GM21717 (cell line): Measurements from ENCODE around the gene INHBE.
"Not testable (repeated sequence)": the region's sequence is repeated elsewhere in the genome, so short reads cannot be mapped to it uniquely, and the experiment has no call there.

Experiments used
- ATAC-seq: cut with Tn5 transposase; IDR thresholded peaks from one replicate; pipeline ENCODE4 v1.9.1; 2021; ENCODE audit warnings: mild to moderate bottlenecking, moderate library complexity; ENCODE audit not compliant: unreplicated experiment

INHBE gene, protein sequence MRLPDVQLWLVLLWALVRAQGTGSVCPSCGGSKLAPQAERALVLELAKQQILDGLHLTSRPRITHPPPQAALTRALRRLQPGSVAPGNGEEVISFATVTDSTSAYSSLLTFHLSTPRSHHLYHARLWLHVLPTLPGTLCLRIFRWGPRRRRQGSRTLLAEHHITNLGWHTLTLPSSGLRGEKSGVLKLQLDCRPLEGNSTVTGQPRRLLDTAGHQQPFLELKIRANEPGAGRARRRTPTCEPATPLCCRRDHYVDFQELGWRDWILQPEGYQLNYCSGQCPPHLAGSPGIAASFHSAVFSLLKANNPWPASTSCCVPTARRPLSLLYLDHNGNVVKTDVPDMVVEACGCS

DNA sequence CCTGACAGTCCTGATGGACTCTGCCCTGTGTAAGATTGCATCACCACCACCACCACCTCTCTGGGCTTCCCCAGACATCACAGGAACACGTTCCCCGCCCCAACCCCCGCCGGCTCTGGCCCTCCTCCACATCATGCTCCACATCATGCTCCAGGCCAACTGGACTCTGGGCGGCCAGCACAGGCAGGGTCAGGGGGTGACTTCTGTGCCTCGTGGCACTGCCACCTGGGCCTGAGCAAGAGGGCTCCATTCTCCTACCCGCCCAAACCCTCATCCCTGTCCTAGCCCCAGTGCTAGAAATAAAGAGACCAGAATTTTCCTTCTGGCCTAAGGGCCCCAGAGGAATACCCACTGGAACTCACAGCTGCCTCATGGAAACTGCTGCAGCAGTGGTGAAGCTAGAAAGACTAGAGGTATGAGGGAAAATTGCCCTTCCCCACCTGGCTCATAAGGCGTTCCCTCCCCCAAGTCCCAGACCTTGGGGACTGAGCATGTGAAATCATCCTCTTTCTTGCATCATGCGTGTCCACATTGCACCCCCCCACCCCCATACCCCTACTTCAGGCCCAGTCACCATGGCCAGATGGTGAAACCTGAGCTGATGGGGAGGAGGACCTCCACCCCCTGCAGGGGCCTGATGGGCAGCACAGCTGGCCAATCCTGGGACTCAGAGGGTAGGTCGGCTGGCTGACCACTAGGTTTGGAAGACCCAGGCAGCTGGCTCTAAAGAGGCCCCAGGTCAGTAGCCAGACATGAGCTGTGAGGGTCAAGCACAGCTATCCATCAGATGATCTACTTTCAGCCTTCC lies at the start of gene INHBE:
Gene INHBE (plus strand): TSS at position 742 of the 808 bp plus-strand sequence. CDS start 230 bp downstream, outside the sequence.
- ATAC-seq: no peak

DNA sequence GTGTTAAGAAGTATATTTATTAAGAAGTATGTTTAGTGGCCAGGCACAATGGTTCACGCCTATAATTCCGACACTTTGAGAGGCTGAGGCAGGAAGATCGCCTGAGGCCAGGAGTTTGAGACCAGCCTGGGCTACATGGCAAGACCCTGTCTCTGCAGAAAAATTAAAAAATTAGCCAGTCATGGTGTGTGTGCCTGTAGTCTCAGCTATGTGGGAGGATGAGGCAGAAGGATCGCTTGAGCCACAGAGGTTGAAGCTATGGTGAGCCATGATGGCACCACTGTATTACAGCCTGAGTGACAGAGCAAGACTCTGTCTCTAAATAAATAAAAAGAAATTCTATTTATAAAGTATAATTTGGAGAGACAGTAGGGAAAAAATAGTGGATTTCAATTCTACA lies 44.6 kb upstream of the INHBE start:
- ATAC-seq: no peak

DNA sequence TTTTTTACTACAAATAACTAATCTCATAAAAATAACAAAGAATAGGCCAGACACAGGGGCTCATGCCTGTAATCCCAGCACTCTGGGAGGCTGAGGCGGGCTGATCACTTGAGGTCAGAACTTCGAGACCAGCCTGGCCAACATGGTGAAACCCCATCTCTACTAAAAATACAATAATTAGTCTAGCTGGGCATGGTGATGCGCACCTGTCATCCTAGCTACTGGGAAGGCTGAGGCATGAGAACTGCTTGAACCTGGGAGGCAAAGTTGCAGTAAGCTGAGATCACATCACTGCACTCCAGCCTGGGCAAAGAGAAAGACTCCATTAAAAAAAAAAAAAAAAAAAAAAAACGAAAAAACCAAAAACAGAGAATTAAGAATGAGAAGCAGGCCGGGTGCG lies 40.9 kb upstream of the INHBE start:
- not testable (repeated sequence) for ATAC-seq

DNA sequence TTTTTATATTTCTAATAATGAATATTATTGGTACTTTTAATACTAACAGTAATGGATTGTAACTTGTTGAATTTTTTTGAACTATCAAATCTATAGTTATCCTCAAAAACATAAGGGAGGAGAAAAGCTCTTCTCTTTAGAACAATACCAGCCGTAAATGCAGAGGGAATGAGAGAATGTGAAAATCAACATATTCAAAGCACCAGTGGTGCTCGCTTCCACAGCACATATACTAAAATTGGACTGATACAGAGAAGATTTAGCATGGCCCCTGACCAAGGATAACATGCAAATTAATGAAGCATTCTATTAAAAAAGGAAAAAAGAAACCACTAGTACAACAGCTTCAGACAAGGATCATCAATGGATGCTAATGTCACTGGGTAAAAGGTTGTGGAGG lies 40.0 kb upstream of the INHBE start:
- ATAC-seq: no peak

DNA sequence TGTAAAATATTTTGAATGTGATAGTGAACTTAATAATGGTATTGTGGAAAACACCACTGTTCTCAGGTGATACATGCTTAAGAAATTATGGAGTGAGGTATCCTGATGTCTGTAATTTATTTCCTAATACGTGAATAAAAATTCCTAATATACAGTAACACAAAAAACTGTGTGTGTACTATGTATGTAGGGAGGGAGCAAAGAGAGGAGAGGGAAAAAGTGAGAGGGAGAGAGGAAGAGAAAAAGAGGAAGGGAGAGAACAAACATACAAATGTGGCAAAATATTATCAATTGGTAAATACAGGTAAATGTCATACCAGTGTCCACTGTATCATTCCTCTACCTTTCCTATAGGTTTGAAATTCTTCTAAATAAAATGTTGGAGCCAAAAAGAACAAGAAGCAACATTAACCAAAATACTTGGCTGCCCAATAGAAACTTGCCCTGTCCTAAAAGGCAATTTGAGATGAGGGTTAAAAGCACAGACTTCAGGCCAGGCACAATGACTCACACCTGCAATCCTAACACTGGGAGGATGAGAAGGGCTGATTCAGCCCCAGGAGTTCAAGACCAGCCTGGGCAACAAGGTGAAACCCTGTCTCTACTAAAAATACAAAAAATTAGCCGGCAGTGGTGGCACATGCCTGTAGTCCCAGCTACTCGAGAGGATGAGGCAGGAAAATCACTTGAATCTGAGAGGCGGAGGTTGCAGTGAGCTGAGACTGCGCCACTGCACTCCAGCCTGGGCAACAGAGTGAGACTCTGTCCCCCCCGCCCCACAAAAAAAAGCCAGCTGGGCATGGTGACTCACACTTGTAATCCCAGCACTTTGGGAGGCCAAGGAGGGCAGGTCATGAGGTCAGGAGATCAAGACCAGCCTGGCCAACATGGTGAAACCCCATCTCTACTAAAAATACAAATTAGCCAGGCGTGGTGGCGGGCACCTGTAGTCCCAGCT lies 38.8 kb upstream of the INHBE start:
- no peak for ATAC-seq

DNA sequence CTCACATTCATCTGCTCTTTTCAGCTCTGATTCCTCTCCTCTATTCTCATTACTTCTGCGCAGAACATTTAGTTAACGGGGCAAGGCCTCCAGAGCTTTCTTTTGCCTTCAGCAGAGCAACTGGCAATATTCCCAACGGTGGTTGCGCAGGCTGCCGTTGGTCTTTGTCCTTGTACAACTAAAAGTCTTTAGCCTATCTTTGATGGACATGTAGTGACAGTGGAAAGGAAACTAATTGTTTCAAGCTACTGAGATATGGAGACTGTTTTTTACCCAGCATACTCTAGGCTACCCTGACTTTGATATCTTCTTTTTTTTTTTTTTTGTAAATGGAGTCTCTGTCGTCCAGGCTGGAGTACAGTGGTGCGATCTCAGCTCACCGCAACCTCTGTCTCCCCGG lies 36.9 kb upstream of the INHBE start:
- ATAC-seq: no peak

DNA sequence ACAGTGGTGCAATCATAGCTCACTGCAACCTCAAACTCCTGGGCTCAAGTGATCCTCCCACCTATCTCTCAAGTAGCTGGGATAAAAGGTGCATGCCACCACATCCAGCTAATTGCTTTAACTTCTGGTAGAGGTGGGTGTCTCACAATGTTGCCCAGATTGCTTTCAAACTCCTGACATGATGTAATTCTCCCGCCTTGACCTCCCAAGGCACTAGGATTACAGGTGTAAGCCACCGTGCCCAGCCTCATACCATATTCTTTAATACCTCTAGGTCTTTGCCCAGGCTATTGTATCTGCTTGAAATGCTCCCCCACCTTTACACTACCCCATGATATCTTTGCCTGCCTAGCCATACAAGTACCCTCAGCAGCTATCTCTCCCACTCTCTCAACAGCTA lies 35.6 kb upstream of the INHBE start:
- no peak for ATAC-seq

DNA sequence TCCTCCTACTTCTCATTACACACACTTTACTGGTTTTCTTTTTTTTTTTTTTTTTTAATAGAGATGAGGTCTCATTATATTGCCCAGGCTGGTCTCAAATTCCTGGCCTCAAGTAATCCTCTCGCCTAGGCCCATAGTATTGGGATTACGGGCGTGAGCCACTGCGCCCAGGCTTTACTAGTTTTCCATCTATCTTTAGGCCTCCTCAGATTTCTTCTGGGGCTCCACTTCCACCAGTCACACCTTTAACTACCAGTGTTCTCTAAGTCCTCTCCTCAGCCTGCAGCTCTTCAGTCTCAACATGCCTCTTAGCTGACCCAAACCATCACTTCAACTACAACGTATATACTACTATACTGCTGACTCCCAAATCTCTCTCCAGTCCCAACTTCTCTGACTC lies 34.6 kb upstream of the INHBE start:
- ATAC-seq: no peak

DNA sequence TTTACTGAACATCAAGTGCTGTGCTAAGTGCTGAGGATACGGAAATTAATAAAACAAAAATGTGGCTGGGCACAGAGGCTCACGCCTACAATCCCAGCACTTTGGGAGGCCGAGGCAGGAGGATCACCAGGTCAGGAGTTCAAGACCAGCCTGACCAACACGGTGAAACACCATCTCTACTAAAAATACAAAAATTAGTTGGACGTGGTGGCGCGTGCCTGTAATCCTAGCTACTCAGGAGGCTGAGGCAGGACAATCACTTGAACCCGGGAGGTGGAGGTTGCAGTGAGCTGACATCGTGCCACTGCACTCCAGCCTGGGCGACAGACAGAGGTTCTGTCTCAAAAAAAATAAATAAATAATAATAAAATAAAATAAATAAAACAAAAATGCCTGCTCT lies 28.2 kb upstream of the INHBE start:
- ATAC-seq: not testable (repeated sequence)

DNA sequence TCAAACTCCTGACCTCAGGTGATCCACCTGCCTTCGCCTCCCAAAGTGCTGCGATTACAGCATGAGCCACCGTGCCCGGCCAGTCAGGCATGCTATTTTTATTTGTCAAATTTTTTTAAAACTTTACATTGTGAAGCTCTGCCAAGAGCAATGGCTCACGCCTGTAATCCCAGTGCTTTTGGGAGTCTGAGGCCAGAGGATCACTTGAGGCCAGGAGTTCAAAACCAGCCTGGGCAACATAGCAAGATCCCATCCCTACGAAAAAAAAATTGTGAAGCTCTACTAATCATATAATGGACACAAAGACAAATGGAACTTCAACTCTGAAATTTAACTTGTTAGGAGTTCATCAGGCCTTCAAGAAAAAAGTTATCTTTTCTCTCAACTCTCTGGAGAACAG lies 26.1 kb upstream of the INHBE start:
- ATAC-seq: no peak

DNA sequence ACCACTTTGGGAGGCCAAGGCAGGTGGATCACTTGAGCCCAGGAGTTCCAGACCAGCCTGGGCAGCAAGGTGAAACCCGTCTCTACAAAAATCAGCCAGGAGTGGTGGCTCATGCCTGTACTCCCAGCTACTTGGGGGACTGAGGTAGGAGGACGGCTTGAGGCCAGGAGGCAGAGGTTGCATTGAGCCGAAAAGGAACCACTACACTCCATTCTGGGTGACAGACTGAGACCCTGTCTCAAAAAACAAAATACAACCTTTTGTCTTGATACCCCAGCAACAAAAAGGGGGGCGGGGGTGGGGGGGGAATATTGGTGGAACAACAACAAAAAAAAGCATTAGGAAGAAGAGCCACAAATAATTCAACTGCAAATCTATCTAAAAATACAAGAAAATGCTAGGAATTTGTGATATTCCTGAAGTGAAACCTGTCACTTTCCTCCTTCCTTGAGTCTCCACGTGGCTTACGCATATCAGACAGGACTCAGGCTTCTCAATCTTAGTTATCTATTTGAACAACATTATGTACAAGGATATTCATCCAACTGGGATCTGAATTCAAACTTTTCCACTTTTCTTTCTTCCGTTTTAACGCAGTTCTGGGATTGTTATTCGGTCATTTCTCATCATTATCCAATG lies 25.5 kb upstream of the INHBE start:
- ATAC-seq: no peak

DNA sequence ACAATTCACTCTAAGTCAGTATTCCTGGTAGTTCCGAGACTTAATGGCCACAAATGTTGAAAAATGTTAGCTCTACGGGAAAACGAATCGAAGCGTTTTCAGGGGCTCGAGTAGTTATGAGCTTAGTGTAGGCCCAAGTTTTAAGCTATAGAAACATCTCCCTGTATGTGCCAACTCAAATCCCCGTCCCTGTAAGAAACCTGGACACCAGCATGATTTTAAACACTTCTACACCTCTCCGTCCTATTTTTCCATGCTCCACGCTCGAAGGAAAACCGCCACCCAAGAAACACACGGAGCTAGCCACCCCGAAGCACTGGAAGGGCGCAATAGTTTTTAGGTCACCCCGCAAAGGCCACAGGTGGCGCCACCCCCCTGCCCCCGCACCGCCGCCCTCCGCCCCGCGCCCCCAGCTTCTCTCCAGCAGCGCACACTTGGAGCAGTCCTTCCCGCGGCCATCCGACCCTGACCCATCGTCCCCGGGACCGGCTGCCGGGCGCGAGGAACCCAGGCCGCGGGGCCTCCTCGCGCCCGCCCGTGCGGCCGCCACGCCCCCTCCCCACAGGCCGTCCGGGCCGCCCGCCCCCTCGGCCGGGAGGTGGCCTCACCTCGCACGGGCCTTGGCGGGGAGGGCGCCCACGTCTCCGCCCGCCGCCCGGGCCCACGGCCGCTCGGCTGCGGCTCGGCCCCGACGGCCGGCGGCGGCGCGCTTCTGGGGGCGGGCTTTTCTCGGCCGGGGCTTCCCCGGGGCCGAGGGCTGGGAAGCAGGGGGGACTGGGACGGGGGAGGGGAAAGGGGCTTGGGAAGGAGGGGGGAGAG lies 24.8 kb upstream of the INHBE start:
- ATAC-seq: peak; percentile 42

DNA sequence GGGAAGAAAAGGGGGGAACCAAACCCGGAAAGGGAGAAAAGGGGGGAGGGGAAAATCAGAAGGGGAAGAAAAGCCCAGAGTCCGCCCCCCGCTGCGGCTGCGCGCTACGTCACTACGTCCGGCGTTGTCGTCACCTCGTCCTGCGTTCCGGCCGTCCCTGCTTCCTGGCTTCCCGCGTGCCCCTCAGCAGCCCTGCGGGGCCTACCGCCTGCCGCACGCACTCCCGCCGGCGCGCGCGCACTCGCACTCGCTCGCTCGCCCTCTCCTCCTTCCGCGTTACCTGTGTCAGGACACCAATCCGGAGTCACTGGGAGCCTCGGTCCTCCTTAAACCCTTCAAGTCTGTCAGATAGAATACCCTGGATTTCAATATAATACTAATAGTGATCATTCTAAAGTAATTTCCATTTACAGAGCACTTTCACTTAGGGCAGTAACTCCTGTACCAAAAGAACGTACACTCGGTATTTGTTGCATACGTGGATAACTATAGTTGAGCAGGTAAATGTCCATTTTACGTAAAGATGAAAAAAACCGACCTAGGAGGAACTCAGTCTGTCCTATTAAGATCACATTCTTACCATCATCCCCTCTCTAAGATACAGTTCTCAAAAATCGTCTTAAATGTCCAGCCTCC lies 24.1 kb upstream of the INHBE start, which contains the start of gene R3HDM2:
Gene R3HDM2 (minus strand): TSS at position 113 of the 636 bp plus-strand sequence. CDS start 120,615 bp downstream, outside the sequence.
- peak; percentile 89 for ATAC-seq

DNA sequence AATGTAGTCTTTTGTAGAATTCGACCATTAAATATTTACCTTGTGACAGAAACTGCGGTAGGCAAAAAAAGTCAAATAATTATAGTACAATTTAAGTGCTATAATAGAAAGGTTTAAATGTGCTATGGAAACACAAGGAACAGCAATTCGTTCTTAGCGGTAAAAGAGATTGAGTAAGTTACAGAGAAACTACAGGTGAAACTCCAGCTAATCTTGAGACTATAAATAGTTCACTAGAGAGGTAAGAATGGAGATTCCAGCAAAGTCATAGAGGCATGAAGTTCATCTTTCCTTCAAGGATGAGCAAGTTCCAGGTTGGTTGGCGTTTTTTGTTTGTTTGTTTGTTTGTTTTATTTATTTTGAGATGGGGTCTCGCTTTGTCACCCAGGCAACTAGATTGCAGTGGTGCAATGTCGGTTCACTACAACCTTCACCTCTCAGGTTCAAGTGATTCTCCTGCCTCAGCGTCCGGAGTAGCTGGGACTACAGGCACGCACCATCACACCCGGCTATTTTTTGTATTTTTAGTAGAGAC lies 23.4 kb upstream of the INHBE start:
- ATAC-seq: no peak

DNA sequence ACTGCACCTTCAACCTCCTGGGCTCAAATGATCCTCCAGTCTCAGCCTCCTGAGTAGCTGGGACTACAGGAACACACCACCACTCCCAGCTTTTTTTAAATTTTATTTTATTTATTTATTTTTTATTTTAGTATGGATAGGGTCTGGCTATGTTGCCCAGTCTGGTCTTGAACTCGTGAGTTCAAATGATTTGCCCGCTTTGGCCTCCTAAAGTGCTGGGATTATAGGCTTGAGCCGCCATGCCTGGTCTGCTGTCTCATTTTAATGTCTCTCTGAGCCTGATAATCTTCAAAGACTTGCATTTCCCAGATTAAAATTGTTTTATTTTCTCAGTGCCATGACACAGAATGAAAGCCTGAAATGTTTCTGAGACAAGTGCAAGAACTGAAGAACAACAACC lies 21.7 kb upstream of the INHBE start:
- no peak for ATAC-seq

DNA sequence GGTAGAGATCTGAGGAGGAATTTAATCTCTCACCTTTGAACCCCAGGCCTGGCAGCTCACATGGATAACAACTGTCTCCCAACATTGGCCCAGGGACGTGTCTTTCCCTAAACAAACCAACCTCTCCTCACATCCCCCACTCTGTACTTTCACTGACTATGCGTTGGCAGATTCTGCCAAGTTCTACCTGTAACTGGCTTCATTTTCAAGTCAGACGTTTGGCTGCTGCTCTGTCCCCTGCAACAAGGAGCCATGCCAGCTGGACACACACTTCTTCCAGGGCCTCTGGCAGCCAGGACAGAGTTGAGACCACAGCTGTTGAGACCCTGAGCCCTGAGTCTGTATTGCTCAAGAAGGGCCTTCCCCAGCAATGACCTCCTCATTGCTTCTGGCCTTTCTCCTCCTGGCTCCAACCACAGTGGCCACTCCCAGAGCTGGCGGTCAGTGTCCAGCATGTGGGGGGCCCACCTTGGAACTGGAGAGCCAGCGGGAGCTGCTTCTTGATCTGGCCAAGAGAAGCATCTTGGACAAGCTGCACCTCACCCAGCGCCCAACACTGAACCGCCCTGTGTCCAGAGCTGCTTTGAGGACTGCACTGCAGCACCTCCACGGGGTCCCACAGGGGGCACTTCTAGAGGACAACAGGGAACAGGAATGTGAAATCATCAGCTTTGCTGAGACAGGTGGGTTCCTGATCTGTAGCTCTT lies 20.4 kb upstream of the INHBE start, which contains the start of gene INHBC:
Gene INHBC (plus strand): TSS at position 268 of the 707 bp plus-strand sequence. CDS start 103 bp downstream, at position 371.
- ATAC-seq: no peak

DNA sequence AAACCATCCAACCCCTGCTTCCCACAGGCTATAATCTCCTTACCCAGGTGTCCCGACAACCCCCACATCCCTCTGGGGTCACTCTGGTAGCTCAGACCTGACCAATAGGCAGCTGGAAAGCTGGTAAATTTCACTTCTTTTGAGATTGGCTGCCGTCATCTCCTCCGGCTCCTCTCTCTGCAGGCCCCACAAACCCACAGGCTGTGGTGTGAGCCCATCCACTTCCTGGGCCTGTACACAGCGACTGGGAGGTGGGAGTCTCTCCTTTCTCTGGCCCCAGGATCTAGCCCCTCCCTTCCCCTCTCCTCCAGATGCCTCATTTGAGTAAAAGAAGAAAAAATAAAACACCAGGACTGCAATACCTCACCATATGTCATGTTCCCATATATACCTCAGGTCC lies 19.8 kb upstream of the INHBE start:
- no peak for ATAC-seq

DNA sequence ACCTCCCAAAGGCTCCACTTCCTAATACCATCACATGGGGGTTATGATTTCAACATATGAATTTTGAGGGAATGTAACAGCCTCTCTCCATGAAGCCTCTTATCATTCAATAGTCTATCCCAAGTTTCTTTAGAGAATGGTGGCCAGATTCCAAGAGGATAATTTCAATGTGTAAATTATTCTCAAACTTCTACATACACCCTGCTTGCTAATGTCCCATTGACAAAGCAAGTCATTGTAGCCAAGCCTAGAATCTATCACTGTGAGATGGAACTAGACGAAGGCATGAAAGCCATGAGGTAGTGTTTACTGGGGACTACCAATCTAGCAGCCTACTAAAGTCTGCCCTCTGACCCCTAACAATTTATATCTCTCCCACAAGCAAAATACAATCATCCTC lies 16.7 kb upstream of the INHBE start:
- ATAC-seq: no peak
